Mesenchymal stem cell (in vitro differentiated cells and primary cell): ENCODE data around the gene TMEM9B.
A peak's percentile ranks its signal among the peaks of the same experiment; 100 is the strongest.

Experiments
- DNase-seq: peaks from one replicate; pipeline ENCODE4 v3.0.0-alpha.2; 2013
- H2AFZ ChIP-seq: one replicate; pipeline ENCODE4 v1.6.1; 2013; ENCODE audit warnings: low read depth, mild to moderate bottlenecking, control low read depth, inconsistent platforms, low read length, moderate library complexity
- H2AK5ac ChIP-seq: 2 replicates; pipeline ENCODE4 v1.6.1; 2013; ENCODE audit warnings: low read length, moderate library complexity, mild to moderate bottlenecking, inconsistent platforms; ENCODE audit not compliant: severe bottlenecking
- H2BK120ac ChIP-seq: one replicate; pipeline ENCODE4 v1.6.1; 2013; ENCODE audit warnings: low read depth, mild to moderate bottlenecking, inconsistent platforms, low read length, moderate library complexity
- H2BK12ac ChIP-seq, 2 experiments: one replicate each; pipeline ENCODE4 v1.6.1; 2013; ENCODE audit warnings: inconsistent platforms in 2 of 2, low read length in 2 of 2, mild to moderate bottlenecking in 2 of 2, moderate library complexity in 2 of 2, control low read depth in 1 of 2
- H2BK15ac ChIP-seq: one replicate; pipeline ENCODE4 v1.6.1; 2013; ENCODE audit warnings: mild to moderate bottlenecking, low read depth, inconsistent platforms; ENCODE audit not compliant: poor library complexity, severe bottlenecking
- H2BK5ac ChIP-seq: 2 replicates; pipeline ENCODE4 v1.6.1; 2013; ENCODE audit warnings: low read depth, mild to moderate bottlenecking, low read length, control low read depth, inconsistent platforms; ENCODE audit not compliant: poor library complexity, severe bottlenecking
- H3K14ac ChIP-seq, 2 experiments: one replicate each; pipeline ENCODE4 v1.6.1; 2013; ENCODE audit warnings: inconsistent platforms in 2 of 2, low read length in 2 of 2, control low read depth in 1 of 2, mild to moderate bottlenecking in 1 of 2, moderate library complexity in 1 of 2
- H3K18ac ChIP-seq, 2 experiments: one replicate each; pipeline ENCODE4 v1.6.1; 2013; ENCODE audit warnings: inconsistent platforms in 2 of 2, low read length in 2 of 2, control low read depth in 1 of 2, low read depth in 1 of 2, mild to moderate bottlenecking in 1 of 2
- H3K23ac ChIP-seq, 2 experiments: one replicate each; pipeline ENCODE4 v1.6.1; 2013; ENCODE audit warnings: inconsistent platforms in 2 of 2, low read length in 2 of 2, mild to moderate bottlenecking in 2 of 2, moderate library complexity in 2 of 2, control low read depth in 1 of 2
- H3K27ac ChIP-seq: 2 replicates; pipeline ENCODE4 v1.5.1; 2013; ENCODE audit warnings: mild to moderate bottlenecking, moderate library complexity, low read length, control low read depth, inconsistent platforms; ENCODE audit not compliant: poor library complexity, severe bottlenecking
- H3K27me3 ChIP-seq, 2 experiments: 2 replicates each; pipeline versions ENCODE4 v1.6.1 to v1.7.0; 2013; ENCODE audit warnings: low read length in 2 of 2, mild to moderate bottlenecking in 2 of 2, moderate library complexity in 2 of 2, control low read depth in 1 of 2, inconsistent platforms in 1 of 2; ENCODE audit not compliant: control insufficient read depth in 1 of 2, insufficient read depth in 1 of 2
- H3K36me3 ChIP-seq, 2 experiments: 2 replicates each; pipeline versions ENCODE4 v1.6.1 to v1.7.0; 2013; ENCODE audit warnings: low read length in 2 of 2, control low read depth in 1 of 2, inconsistent platforms in 1 of 2, low read depth in 1 of 2, mild to moderate bottlenecking in 1 of 2; ENCODE audit not compliant: insufficient read depth in 2 of 2, control insufficient read depth in 1 of 2
- H3K4ac ChIP-seq, 2 experiments: one replicate each; pipeline ENCODE4 v1.6.1; 2013; ENCODE audit warnings: inconsistent platforms in 2 of 2, low read length in 2 of 2, mild to moderate bottlenecking in 2 of 2, moderate library complexity in 2 of 2, control low read depth in 1 of 2, low read depth in 1 of 2
- H3K4me1 ChIP-seq: 2 replicates; pipeline ENCODE4 v1.6.1; 2013; ENCODE audit warnings: low read depth, low read length, control low read depth; ENCODE audit not compliant: control insufficient read depth, insufficient read depth
- H3K4me2 ChIP-seq: 2 replicates; pipeline ENCODE4 v1.6.1; 2013; ENCODE audit warnings: low read length, mild to moderate bottlenecking, inconsistent platforms; ENCODE audit not compliant: poor library complexity, severe bottlenecking
- H3K4me3 ChIP-seq, 2 experiments: 2 replicates each; pipeline versions ENCODE4 v1.5.1 to v1.7.0; 2013; ENCODE audit warnings: low read length in 2 of 2, mild to moderate bottlenecking in 2 of 2, control low read depth in 1 of 2, low read depth in 1 of 2; ENCODE audit not compliant: insufficient read depth in 1 of 2
- H3K79me1 ChIP-seq: replicated peaks from 2 replicates; pipeline ENCODE4 v1.6.1; 2013; ENCODE audit warnings: mild to moderate bottlenecking, control low read depth, low read length, inconsistent platforms; ENCODE audit not compliant: poor library complexity, severe bottlenecking
- H3K9ac ChIP-seq: 2 replicates; pipeline ENCODE4 v1.7.0; 2013; ENCODE audit warnings: mild to moderate bottlenecking, low read length, moderate library complexity
- H3K9me3 ChIP-seq: 2 replicates; pipeline ENCODE4 v1.7.0; 2013; ENCODE audit warnings: mild to moderate bottlenecking, low read length; ENCODE audit not compliant: control insufficient read depth
- H4K8ac ChIP-seq: one replicate; pipeline ENCODE4 v1.6.1; 2013; ENCODE audit warnings: inconsistent platforms, mild to moderate bottlenecking, low read length, moderate library complexity
- H4K91ac ChIP-seq: one replicate; pipeline ENCODE4 v1.6.1; 2013; ENCODE audit warnings: mild to moderate bottlenecking, low read length, inconsistent platforms
- WGBS: methylation state at CpG from one replicate; pipeline ENCODE4 v1.1.7; 2013; ENCODE audit warnings: mixed read lengths; 5-methylcytosine and 5-hydroxymethylcytosine counted together

Gene TMEM9B

DNA sequence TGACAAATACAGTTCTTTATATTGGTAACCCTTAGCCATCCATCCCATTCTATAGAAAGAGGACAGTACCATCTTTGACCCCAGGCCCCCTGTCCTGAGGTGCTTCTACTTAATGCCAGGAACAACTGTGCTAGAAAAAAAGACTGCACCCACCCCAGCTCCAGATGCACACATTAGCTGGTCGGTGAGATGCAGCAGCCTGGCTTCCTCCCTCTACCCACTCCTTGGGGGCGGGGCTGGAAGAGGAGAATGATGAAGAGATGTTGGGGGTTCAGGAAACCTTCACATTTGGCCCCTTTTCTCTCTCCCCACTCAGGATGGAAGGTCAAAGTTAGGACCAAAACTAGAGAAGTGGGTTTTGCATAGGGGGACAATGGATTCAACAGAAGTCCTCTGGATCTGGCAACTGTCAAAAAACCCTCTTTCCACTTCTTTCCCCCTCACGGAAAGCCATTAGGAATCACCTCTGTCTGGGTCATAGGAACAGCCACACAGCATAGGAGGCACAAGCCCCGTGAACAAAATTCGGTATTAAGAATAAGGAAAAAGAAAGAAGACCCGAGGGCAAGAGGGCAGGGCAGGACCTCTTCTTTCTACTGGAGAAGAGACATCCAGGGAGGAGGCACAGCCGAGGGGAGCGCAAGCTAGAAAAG is 38.8 kb upstream of the TMEM9B start:
- Histone ChIP-seq H3K9me3 (no peaks in the 10 kb centered on the region), H3K27ac (no peak overlapping the region), H3K27me3 (peaks cover 23 to 43% of the 10 kb centered on the region in 2 experiments), H3K18ac (peak overlapping the region; percentile 26 to 90), H2BK12ac (peak overlapping the region in 1 of 2 experiments; percentile 40), H4K91ac (no peak overlapping the region), H2AK5ac (no peak overlapping the region), H2AFZ (peak overlapping the region; percentile 97), H3K14ac (peak overlapping the region in 1 of 2 experiments; percentile 7), H2BK15ac (peak overlapping the region; percentile 26), H3K9ac (peak overlapping the region; percentile 73), H3K4ac (no peak overlapping the region), H2BK120ac (no peak overlapping the region), H2BK5ac (no peak overlapping the region), H3K4me2 (peak overlapping the region; percentile 99), H4K8ac (peak overlapping the region; percentile 89), H3K4me3 (peak overlapping the region; percentile 60 to 78), H3K4me1 (peaks cover 18% of the 10 kb centered on the region), H3K79me1 (no peaks in the 10 kb centered on the region), H3K36me3 (peaks cover 0 to 2% of the 10 kb centered on the region in 2 experiments), H3K23ac (peak overlapping the region in 1 of 2 experiments; percentile 98)
- no peak for DNase-seq
- 7% methylated on average over 6 of the region's 8 CpGs for WGBS

DNA sequence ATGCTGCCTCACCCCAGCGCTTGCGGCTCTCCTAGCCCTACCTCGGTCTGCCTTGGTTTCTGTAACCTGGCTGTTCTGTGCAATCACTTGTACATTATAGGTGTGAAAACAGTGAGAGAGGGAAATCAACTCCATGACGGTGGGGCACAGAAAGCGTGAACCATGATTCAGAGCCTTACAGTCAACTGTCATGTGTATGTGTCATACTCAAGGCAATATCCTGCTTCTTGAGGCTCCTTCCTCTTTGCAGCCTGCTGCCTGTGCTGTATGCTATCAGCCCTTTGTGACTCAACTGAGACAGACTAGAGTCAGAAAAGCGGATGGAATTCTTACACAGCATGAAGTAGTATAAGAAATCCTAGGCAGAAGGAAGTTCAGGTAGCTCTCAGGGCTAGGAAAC is 37.5 kb upstream of the TMEM9B start:
- 43% methylated on average over 6 of the region's 6 CpGs for WGBS
- Histone ChIP-seq H3K14ac (no peak overlapping the region), H3K36me3 (peaks cover 0 to 2% of the 10 kb centered on the region in 2 experiments)

DNA sequence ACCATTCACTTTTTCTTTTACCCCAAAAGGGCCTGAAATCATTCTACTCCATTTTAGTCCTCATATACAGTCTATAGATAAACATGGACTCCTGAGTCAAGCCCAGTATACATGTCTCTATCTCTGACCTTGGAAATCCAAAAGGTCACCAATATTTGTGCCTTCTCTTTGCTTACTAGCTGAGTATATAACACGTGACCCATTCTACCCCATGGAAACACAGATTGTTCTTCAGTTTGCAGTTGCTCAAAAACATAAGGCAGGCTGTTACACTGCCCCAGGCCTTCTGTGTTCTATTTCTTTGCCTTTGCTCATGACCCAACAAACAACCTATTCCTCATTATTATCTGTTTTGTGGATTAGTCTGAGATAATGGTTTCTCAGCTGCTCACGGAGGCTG is 33.8 kb upstream of the TMEM9B start:
- H2BK15ac ChIP-seq, result no peak overlapping the region
- H3K9ac ChIP-seq, result no peak overlapping the region
- DNase-seq, result no peak
- H4K8ac ChIP-seq, result no peak overlapping the region
- 82% methylated on average over 1 of the region's 2 CpGs for WGBS
- no peak overlapping the region for H3K23ac ChIP-seq
- H3K27ac ChIP-seq, result no peak overlapping the region
- H2BK12ac ChIP-seq, result no peak overlapping the region
- no peak overlapping the region for H3K18ac ChIP-seq
- no peak overlapping the region for H3K4ac ChIP-seq
- no peaks in the 10 kb centered on the region for H3K79me1 ChIP-seq
- no peak overlapping the region for H3K14ac ChIP-seq
- no peak overlapping the region for H2AFZ ChIP-seq
- H3K27me3 ChIP-seq, result peaks cover 0 to 2% of the 10 kb centered on the region in 2 experiments
- no peaks in the 10 kb centered on the region for H3K36me3 ChIP-seq
- H3K4me1 ChIP-seq, result peaks cover 4% of the 10 kb centered on the region
- H2BK5ac ChIP-seq, result no peak overlapping the region
- no peak overlapping the region for H3K4me2 ChIP-seq
- H3K9me3 ChIP-seq, result no peaks in the 10 kb centered on the region
- no peak overlapping the region for H4K91ac ChIP-seq
- H2AK5ac ChIP-seq, result no peak overlapping the region
- no peak overlapping the region for H3K4me3 ChIP-seq
- no peak overlapping the region for H2BK120ac ChIP-seq

More for the DNA sequence above, 37.5 kb upstream of the TMEM9B start:
- Histone ChIP-seq H2BK5ac (no peak overlapping the region), H3K4me1 (peaks cover 18% of the 10 kb centered on the region), H3K18ac (peak overlapping the region in 1 of 2 experiments; percentile 11), H3K4ac (no peak overlapping the region), H4K91ac (no peak overlapping the region), H4K8ac (no peak overlapping the region), H3K23ac (no peak overlapping the region), H2BK12ac (peak overlapping the region in 1 of 2 experiments; percentile 18), H3K4me2 (no peak overlapping the region), H3K27me3 (peaks cover 23 to 30% of the 10 kb centered on the region in 2 experiments), H3K27ac (no peak overlapping the region), H2BK120ac (no peak overlapping the region), H3K4me3 (peak overlapping the region in 1 of 2 experiments; percentile 20), H2AFZ (peak overlapping the region; percentile 0), H3K79me1 (no peaks in the 10 kb centered on the region), H2BK15ac (no peak overlapping the region), H2AK5ac (no peak overlapping the region), H3K9ac (no peak overlapping the region), H3K9me3 (no peaks in the 10 kb centered on the region)
- peak; percentile 89 for DNase-seq

DNA sequence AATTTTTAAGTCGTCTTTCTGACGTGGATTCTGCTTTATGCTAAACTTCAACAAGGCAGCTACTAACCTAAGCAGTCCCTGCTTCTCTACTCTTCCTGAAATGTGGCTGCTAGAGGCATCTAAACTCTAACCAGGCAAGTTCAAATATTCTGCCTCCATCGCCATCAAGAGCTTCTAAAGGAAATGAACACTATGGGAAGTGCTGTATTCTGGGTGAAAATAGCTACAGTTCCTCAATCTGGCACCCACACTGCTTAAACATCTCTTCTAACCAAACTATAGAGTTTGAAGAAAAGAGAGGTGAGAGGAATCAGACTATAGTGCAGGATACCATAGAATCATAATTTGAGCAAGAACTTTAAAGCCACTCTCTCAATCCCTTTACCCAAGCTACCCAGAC is 33.2 kb upstream of the TMEM9B start:
- no peak for DNase-seq
- Histone ChIP-seq H2AK5ac (no peak overlapping the region), H3K4ac (no peak overlapping the region), H2BK12ac (no peak overlapping the region), H3K4me1 (peaks cover 2% of the 10 kb centered on the region), H3K79me1 (no peaks in the 10 kb centered on the region), H3K27ac (no peak overlapping the region), H2AFZ (no peak overlapping the region), H3K23ac (no peak overlapping the region), H3K36me3 (no peaks in the 10 kb centered on the region), H4K8ac (no peak overlapping the region), H3K4me3 (no peak overlapping the region), H3K27me3 (no peaks in the 10 kb centered on the region), H2BK15ac (no peak overlapping the region), H4K91ac (no peak overlapping the region), H3K4me2 (no peak overlapping the region), H3K9ac (no peak overlapping the region), H3K9me3 (no peaks in the 10 kb centered on the region), H3K18ac (no peak overlapping the region), H2BK5ac (no peak overlapping the region), H2BK120ac (no peak overlapping the region), H3K14ac (no peak overlapping the region)
- 85% methylated on average over 2 of the region's 3 CpGs for WGBS
